GM12891 (cell line): ENCODE data around the gene OR1S1. TPM values are rescaled to one million over a fixed set of nuclear protein-coding genes. Genes with fewer than 3 reads are reported as not detected.
"Not testable (repeated sequence)": the region's sequence is repeated elsewhere in the genome, so short reads cannot be mapped to it uniquely, and the experiment has no call there.

Source experiments
- DNase-seq: peaks from one replicate; pipeline ENCODE4 v3.0.0; 2011; ENCODE audit warnings: low spot score; ENCODE audit not compliant: insufficient read length
- FAIRE-seq: peaks from 2 replicates; lab custom pipeline; 2011; peaks lifted over from hg19 to GRCh38; lab: Jason Lieb, UNC
- PAX5 ChIP-seq: IDR thresholded peaks from 2 replicates; pipeline ENCODE4 v1.6.1; 2011; ENCODE audit warnings: low read length, moderate library complexity, mild to moderate bottlenecking; ENCODE audit not compliant: insufficient read depth, severe bottlenecking
- POLR2A ChIP-seq: IDR thresholded peaks from 2 replicates; pipeline ENCODE4 v1.6.1; 2011; ENCODE audit warnings: low read depth, low read length, control low read depth
- POLR2AphosphoS5 ChIP-seq: IDR thresholded peaks from 2 replicates; pipeline ENCODE4 v1.6.1; 2011; ENCODE audit warnings: low read depth, low read length, control low read depth
- POU2F2 ChIP-seq: IDR thresholded peaks from 2 replicates; pipeline ENCODE4 v1.6.1; 2011; ENCODE audit warnings: low read depth, mild to moderate bottlenecking, control low read depth, low read length, moderate library complexity
- SPI1 ChIP-seq: IDR thresholded peaks from 2 replicates; pipeline ENCODE4 v1.6.1; 2011; ENCODE audit warnings: low read depth, low read length, control low read depth
- TAF1 ChIP-seq: IDR thresholded peaks from 2 replicates; pipeline ENCODE4 v1.6.1; 2011; ENCODE audit warnings: low read depth, low read length, control low read depth
- polyA plus RNA-seq: library from polyadenylated mRNA; unstranded; fragments of >200 nt; gene quantifications from one replicate; pipeline ENCODE4 v1.2.1, GENCODE V29; 2012; ENCODE audit warnings: low read depth, missing spikeins, inconsistent platforms; ENCODE audit not compliant: missing spikeins

The OR1S1 gene
- polyA plus RNA-seq: not detected

- FAIRE-seq, DNase-seq: not testable (repeated sequence)
Measured at GRCh38 chr11:58212420-58212819, at the start of gene OR1S1. Gene OR1S1, plus strand, starts transcription at chr11:58212720.

GRCh38 chr11:58164389-58164788 is 48.1 kb upstream of the OR1S1 start:
- FAIRE-seq: no peak
- TF ChIP-seq POLR2A: no peak
- no peak for TF ChIP-seq SPI1
- TF ChIP-seq POLR2AphosphoS5: no peak
- TF ChIP-seq TAF1: no peak
- TF ChIP-seq PAX5: no peak
- TF ChIP-seq POU2F2: no peak
- no peak for DNase-seq

GRCh38 chr11:58164990-58165389 is 47.5 kb upstream of the OR1S1 start:
- DNase-seq: no peak
- FAIRE-seq: no peak
- TF ChIP-seq POU2F2: no peak
- TF ChIP-seq POLR2A: no peak
- no peak for TF ChIP-seq TAF1
- TF ChIP-seq PAX5: no peak
- TF ChIP-seq POLR2AphosphoS5: no peak
- TF ChIP-seq SPI1: no peak

GRCh38 chr11:58165504-58166106 is 46.9 kb upstream of the OR1S1 start:
- FAIRE-seq (no peak), DNase-seq (no peak)
- no peak for TF ChIP-seq PAX5
- no peak for TF ChIP-seq TAF1
- no peak for TF ChIP-seq POU2F2
- no peak for TF ChIP-seq POLR2AphosphoS5
- TF ChIP-seq POLR2A: no peak
- TF ChIP-seq SPI1: no peak

GRCh38 chr11:58177409-58178054 is 35.0 kb upstream of the OR1S1 start:
- no peak for TF ChIP-seq POU2F2
- TF ChIP-seq POLR2A: no peak
- TF ChIP-seq TAF1: no peak
- no peak for TF ChIP-seq SPI1
- TF ChIP-seq POLR2AphosphoS5: no peak
- no peak for TF ChIP-seq PAX5
- DNase-seq (no peak), FAIRE-seq (no peak)

- no peak for FAIRE-seq
- no peak for TF ChIP-seq POU2F2
- no peak for TF ChIP-seq POLR2AphosphoS5
- TF ChIP-seq PAX5: no peak
- TF ChIP-seq SPI1: no peak
- TF ChIP-seq POLR2A: no peak
- TF ChIP-seq TAF1: no peak
- DNase-seq: no peak
Measured at GRCh38 chr11:58178444-58178843, 34.1 kb upstream of the OR1S1 start.

- FAIRE-seq (no peak), DNase-seq (no peak)
- TF ChIP-seq PAX5: no peak
- no peak for TF ChIP-seq SPI1
- TF ChIP-seq POLR2A: no peak
- TF ChIP-seq POU2F2: no peak
- no peak for TF ChIP-seq TAF1
- TF ChIP-seq POLR2AphosphoS5: no peak
Measured at GRCh38 chr11:58179648-58180047, 32.9 kb upstream of the OR1S1 start.

GRCh38 chr11:58186938-58187337 is 25.6 kb upstream of the OR1S1 start:
- TF ChIP-seq PAX5 (no peak), SPI1 (no peak), POU2F2 (no peak), POLR2AphosphoS5 (no peak), POLR2A (no peak), TAF1 (no peak)
- FAIRE-seq (no peak), DNase-seq (no peak)

- TF ChIP-seq PAX5: no peak
- TF ChIP-seq TAF1: no peak
- no peak for TF ChIP-seq POLR2AphosphoS5
- no peak for FAIRE-seq
- DNase-seq: no peak
Measured at GRCh38 chr11:58188770-58189169, 23.8 kb upstream of the OR1S1 start, which contains the start of gene OR9Q2. Gene OR9Q2, plus strand, starts transcription at chr11:58189070. Its CDS starts 1,421 bp downstream, at chr11:58190491.

- DNase-seq (no peak), FAIRE-seq (no peak)
- no peak for TF ChIP-seq TAF1
- TF ChIP-seq POLR2A: no peak
- no peak for TF ChIP-seq SPI1
- no peak for TF ChIP-seq POLR2AphosphoS5
- no peak for TF ChIP-seq PAX5
- no peak for TF ChIP-seq POU2F2
Measured at GRCh38 chr11:58192229-58192628, 20.3 kb upstream of the OR1S1 start.
